Naive B cell (primary cell): ENCODE measurements around the gene MTF1. TPM values are rescaled to one million over a fixed set of nuclear protein-coding genes. Genes with fewer than 3 reads are reported as not detected.
A peak's percentile ranks its signal among the peaks of the same experiment; 100 is the strongest.

Source experiments
- ATAC-seq, 2 donors: fragments of 150-1000 bp; cut with Tn5 transposase; 2 replicates each; pipeline ENCODE4 v1.10.0; 2021; ENCODE audit warnings: low read depth in 2 of 2, mild to moderate bottlenecking in 2 of 2, moderate library complexity in 2 of 2
- DNase-seq: peaks from one replicate; pipeline ENCODE4 v3.0.0; 2022
- H3K27ac Mint-ChIP-seq, 6 donors: one replicate each; pipeline ENCODE4 v1.8.0; 2020 to 2022; ENCODE audit warnings: mild to moderate bottlenecking in 6 of 6, mixed read lengths in 6 of 6, moderate library complexity in 5 of 6, inconsistent platforms in 2 of 6
- H3K27me3 Mint-ChIP-seq, 3 donors: one replicate each; pipeline ENCODE4 v1.8.0; 2021 to 2022; ENCODE audit warnings: mixed read lengths in 3 of 3, mild to moderate bottlenecking in 1 of 3
- H3K36me3 Mint-ChIP-seq, 2 donors: one replicate each; pipeline ENCODE4 v1.8.0; 2020 to 2022; ENCODE audit warnings: mixed read lengths in 2 of 2, inconsistent platforms in 1 of 2, mild to moderate bottlenecking in 1 of 2
- H3K4me1 Mint-ChIP-seq, 3 donors: one replicate each; pipeline ENCODE4 v1.8.0; 2020 to 2022; ENCODE audit warnings: mixed read lengths in 3 of 3, inconsistent platforms in 1 of 3, mild to moderate bottlenecking in 1 of 3, moderate library complexity in 1 of 3
- H3K4me3 Mint-ChIP-seq, 8 donors: one replicate each; pipeline ENCODE4 v1.8.0; 2020 to 2022; ENCODE audit warnings: mild to moderate bottlenecking in 8 of 8, mixed read lengths in 8 of 8, moderate library complexity in 8 of 8, inconsistent platforms in 2 of 8
- H3K9me3 Mint-ChIP-seq, 7 donors: one replicate each; pipeline ENCODE4 v1.8.0; 2020 to 2022; ENCODE audit warnings: mixed read lengths in 7 of 7, mild to moderate bottlenecking in 5 of 7, inconsistent platforms in 2 of 7, moderate library complexity in 1 of 7
- polyA plus RNA-seq, 6 donors: library from polyadenylated mRNA; unstranded; fragments of 300-500 nt; fragmentation: Illumina TruSeq; gene quantifications; one replicate each; pipeline ENCODE4 v1.2.3, GENCODE V29; 2021; ENCODE audit warnings: low read depth in 6 of 6

Gene MTF1
- polyA plus RNA-seq, 6 donors from 2014 or later = 8.7 to 29.9 (median 25.2) TPM

DNA sequence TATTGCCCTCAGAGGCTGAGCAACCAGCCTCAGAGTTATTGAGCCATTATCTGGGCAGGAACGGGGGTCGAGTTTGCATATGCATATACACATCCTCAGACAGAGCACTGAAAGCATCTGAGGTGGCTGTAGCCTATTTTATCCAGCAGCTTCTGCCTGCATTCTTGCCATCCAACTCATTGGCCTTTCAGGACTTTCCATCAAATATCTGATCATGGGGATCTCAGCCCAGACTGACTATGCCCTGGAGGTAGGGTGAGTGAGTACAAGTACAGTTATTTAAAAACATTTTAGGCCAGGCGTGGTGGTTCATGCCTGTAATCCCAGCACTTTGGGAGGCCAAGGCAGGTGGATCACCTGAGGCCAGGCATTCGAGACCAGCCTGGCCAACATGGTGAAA is 1.8 kb upstream of the MTF1 start:
- H3K27me3 Mint-ChIP-seq = no peaks in the 10 kb centered on the region
- H3K36me3 Mint-ChIP-seq = peaks cover 8% of the 10 kb centered on the region in 2 donors
- peak overlapping the region in 2 of 8 donors; percentile 51 to 94 for H3K4me3 Mint-ChIP-seq
- ATAC-seq (no peak), DNase-seq (no peak)
- H3K4me1 Mint-ChIP-seq = peaks cover 21 to 34% (median 24%) of the 10 kb centered on the region in 3 donors
- no peaks in the 10 kb centered on the region for H3K9me3 Mint-ChIP-seq
- H3K27ac Mint-ChIP-seq = no peak overlapping the region

DNA sequence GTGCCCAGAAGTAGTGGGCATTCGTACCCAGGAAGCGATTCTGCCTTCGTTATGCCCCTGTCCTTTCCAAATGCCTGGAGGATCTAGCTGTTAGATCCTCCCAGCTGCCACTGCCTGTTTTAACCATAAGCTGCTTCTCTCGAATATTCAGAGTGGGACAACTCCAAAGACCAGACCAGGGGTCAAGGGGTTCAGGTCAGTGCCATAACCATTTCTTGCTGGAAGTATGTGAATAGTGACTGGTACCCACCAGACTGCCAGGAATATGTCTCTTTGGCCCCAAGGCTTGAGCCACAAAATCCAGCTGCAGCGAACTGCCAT is 914 bp upstream of the MTF1 start:
- H3K27me3 Mint-ChIP-seq = no peaks in the 10 kb centered on the region
- ATAC-seq = no peak
- no peak for DNase-seq
- H3K4me3 Mint-ChIP-seq = peak overlapping the region; percentile 93 to 100 (median 98)
- H3K4me1 Mint-ChIP-seq = peaks cover 23 to 38% (median 23%) of the 10 kb centered on the region in 3 donors
- peak overlapping the region in 4 of 6 donors; percentile 90 to 99 (median 98) for H3K27ac Mint-ChIP-seq
- H3K36me3 Mint-ChIP-seq = peaks cover 5 to 6% of the 10 kb centered on the region in 2 donors
- H3K9me3 Mint-ChIP-seq = no peaks in the 10 kb centered on the region

DNA sequence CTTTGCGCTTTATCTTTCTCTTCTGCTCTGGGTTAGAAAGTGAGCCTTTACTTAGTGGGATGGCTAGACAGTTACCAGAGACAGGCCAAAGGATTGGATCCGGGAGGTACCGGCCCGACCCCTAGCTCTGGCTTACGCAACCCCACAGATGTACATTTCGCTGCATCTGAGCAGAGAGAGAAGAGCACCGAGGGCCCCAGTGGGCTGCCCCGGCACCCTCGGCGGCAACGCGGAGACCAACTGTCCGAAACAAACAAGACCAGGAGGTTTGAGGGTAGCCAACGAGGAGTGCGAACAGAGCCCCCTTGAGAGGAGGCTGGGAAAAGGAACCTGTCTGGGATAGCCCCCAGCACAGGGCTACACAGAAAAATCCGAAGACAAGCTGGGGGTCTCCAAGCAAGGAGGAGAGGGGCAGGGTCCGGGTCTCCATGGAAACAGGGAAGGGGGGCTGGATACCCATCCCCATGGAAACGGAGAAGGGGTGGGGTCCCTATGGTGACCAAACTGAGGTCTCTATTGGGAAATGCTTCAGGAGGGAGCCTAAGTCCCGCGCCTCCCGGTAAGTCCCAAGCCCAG is 373 bp downstream of the MTF1 start:
- H3K4me1 Mint-ChIP-seq = peaks cover 29 to 44% (median 34%) of the 10 kb centered on the region in 3 donors
- H3K27me3 Mint-ChIP-seq = no peaks in the 10 kb centered on the region
- H3K9me3 Mint-ChIP-seq = no peaks in the 10 kb centered on the region
- DNase-seq = no peak
- H3K36me3 Mint-ChIP-seq = peaks cover 0 to 3% of the 10 kb centered on the region in 2 donors
- peak overlapping the region; percentile 93 to 100 (median 98) for H3K4me3 Mint-ChIP-seq
- ATAC-seq = no peak
- H3K27ac Mint-ChIP-seq = peak overlapping the region; percentile 90 to 99 (median 98)

DNA sequence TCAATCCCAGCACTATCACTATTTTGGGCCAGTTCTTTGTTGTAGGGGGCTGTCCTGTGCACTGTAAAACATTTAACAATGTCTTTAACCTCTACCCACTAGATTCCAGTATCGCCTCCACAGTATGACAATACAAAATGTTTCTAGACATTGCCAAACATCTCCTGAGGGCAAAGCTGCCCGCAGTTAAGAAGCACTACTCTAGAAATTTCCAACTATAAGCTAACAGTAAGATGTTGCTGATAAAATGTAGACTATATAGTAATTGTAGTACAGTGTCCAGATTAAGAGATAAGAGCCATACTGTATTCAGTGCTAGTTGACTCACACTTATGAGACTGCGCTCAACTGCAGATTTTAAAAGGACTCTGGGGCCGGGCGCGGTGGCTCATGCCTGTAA is 5.0 kb downstream of the MTF1 start:
- Mint-ChIP-seq H3K36me3 (peaks cover 0 to 3% of the 10 kb centered on the region in 2 donors), H3K4me3 (no peak overlapping the region), H3K27me3 (no peaks in the 10 kb centered on the region), H3K9me3 (no peaks in the 10 kb centered on the region), H3K27ac (peak overlapping the region in 2 of 6 donors; percentile 19 to 50), H3K4me1 (peaks cover 27 to 38% (median 28%) of the 10 kb centered on the region in 3 donors)
- ATAC-seq (no peak), DNase-seq (no peak)

DNA sequence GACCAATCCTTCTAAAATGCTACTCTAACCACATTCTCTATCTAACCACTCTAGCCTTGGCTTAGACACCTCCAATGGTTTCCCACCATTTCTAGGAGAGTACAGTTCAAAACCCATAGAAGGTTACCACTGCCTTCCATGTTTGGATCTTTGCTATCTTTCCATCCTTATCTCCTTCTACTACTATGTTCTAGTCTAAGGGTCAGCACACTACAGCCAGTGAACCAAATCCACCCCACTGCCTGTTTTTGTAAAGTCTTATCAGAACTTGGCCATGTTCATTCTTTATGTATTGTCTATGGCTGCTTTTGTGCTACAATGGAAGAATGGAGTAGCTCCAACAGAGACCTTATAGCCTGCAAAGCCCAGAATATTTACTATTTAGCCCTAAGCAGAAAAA is 6.2 kb downstream of the MTF1 start:
- Mint-ChIP-seq H3K36me3 (peaks cover 0 to 3% of the 10 kb centered on the region in 2 donors), H3K9me3 (no peaks in the 10 kb centered on the region), H3K4me3 (peak overlapping the region in 4 of 8 donors; percentile 3 to 47 (median 34)), H3K27ac (peak overlapping the region in 4 of 6 donors; percentile 18 to 99 (median 86)), H3K4me1 (peaks cover 20 to 29% (median 21%) of the 10 kb centered on the region in 3 donors), H3K27me3 (no peaks in the 10 kb centered on the region)
- DNase-seq = no peak
- no peak for ATAC-seq

DNA sequence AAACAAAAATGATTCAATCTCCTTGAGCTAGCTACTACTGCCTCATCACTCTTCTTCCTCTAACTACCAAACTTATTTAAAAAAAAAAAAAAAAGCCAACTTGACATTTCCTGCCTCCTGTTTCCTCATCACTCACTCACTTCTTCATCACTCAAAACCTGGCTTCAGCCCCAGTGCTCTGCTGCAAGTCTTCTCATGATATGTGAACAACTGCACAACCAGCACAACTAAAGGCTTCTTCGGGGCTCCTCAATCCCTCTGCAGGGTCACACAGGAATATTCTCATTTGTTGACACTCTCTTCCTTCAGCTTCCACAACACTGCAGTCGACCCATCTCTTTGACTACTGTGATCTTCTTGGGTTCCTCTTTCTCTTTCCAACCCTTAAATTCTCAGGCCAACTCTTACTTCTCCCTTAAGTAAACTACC is 7.6 kb downstream of the MTF1 start:
- ATAC-seq (peak; percentile 77 to 79), DNase-seq (peak; percentile 20)
- H3K4me1 Mint-ChIP-seq = peaks cover 19 to 23% (median 22%) of the 10 kb centered on the region in 3 donors

GRCh38 chr1:37851262-37851661 is 8.1 kb downstream of the MTF1 start:
- DNase-seq (no peak), ATAC-seq (no peak)
- no peak overlapping the region for H3K4me3 Mint-ChIP-seq
- H3K4me1 Mint-ChIP-seq = peaks cover 25 to 27% (median 26%) of the 10 kb centered on the region in 3 donors
- H3K9me3 Mint-ChIP-seq = no peaks in the 10 kb centered on the region
- no peaks in the 10 kb centered on the region for H3K27me3 Mint-ChIP-seq
- H3K36me3 Mint-ChIP-seq = no peaks in the 10 kb centered on the region
- H3K27ac Mint-ChIP-seq = no peak overlapping the region

More for the DNA sequence above, 7.6 kb downstream of the MTF1 start:
- Mint-ChIP-seq H3K9me3 (no peaks in the 10 kb centered on the region), H3K27ac (no peak overlapping the region), H3K27me3 (no peaks in the 10 kb centered on the region), H3K4me3 (no peak overlapping the region), H3K36me3 (no peaks in the 10 kb centered on the region)

- Mint-ChIP-seq H3K9me3 (no peaks in the 10 kb centered on the region), H3K36me3 (no peaks in the 10 kb centered on the region), H3K4me3 (no peak overlapping the region), H3K27ac (no peak overlapping the region), H3K27me3 (no peaks in the 10 kb centered on the region), H3K4me1 (peaks cover 32% of the 10 kb centered on the region in 3 donors)
- DNase-seq (no peak), ATAC-seq (no peak)
These were observed 8.9 kb downstream of the MTF1 start for GRCh38 chr1:37850352-37850955.

- no peaks in the 10 kb centered on the region for H3K36me3 Mint-ChIP-seq
- no peaks in the 10 kb centered on the region for H3K27me3 Mint-ChIP-seq
- DNase-seq (no peak), ATAC-seq (no peak)
- H3K27ac Mint-ChIP-seq = peak overlapping the region in 3 of 6 donors; percentile 15 to 69 (median 43)
- peak overlapping the region in 1 of 8 donors; percentile 30 for H3K4me3 Mint-ChIP-seq
- H3K4me1 Mint-ChIP-seq = peaks cover 30 to 31% (median 31%) of the 10 kb centered on the region in 3 donors
- H3K9me3 Mint-ChIP-seq = no peaks in the 10 kb centered on the region
These were observed 9.9 kb downstream of the MTF1 start for GRCh38 chr1:37849480-37849879.

DNA sequence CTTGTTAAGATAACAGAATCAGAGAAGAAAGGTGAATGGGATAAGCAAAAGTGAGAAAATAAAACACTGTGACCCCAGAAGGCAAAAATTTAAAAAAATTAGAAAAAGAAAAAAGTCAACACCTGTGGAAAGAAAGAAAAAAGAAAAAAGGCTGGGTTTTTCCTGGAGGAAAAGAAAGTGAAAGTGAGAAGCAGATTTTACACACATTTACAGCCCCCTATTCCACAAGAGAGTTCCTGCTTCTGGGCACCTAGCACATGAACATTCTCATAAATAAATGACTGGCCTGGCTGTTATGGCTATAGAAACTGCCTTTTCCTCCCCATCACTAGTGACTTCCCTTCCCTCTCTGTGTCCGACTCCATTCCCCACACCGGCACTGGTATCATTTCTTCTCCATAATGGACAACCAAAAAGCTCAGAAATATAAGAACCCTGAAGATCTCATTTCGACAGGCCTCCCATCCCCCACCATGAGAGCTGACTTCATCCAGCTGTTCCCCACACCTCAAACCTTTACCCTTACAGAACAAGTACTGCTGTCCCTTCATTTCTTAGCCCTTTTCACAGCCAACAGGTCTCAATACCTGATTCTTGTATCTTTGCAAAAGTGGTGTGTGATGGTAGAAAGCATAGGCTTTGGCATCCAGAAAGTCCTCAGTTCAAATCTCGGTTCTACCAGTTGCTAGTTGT is 12.6 kb downstream of the MTF1 start:
- DNase-seq = peak; percentile 6
- peaks cover 0 to 2% (median 0%) of the 10 kb centered on the region in 7 donors for H3K9me3 Mint-ChIP-seq
- peaks cover 29 to 42% (median 33%) of the 10 kb centered on the region in 3 donors for H3K4me1 Mint-ChIP-seq
- ATAC-seq = peak; percentile 59 to 60
- H3K36me3 Mint-ChIP-seq = no peaks in the 10 kb centered on the region
- no peaks in the 10 kb centered on the region for H3K27me3 Mint-ChIP-seq
- H3K27ac Mint-ChIP-seq = peak overlapping the region; percentile 74 to 95 (median 93)
- H3K4me3 Mint-ChIP-seq = peak overlapping the region; percentile 68 to 90 (median 78)

DNA sequence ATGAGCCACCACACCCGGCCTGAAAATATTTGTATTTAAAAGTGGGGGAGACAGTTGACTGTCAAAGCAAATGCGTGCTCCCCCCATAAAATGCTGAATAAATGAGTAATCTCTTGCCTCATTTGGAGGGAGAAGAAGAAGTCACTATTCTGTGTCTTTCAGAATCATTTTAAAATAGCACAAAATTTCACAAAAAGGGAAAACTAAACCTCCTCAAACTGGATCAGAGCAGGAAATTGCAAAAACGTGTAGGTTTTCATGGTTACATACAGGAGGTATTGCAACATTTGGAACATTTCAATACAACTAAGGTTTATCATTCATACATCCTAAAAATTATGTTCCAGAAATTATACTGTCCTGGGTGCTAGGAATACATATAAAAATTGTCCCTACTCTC is 13.6 kb downstream of the MTF1 start:
- Mint-ChIP-seq H3K9me3 (peaks cover 0 to 2% (median 0%) of the 10 kb centered on the region in 7 donors), H3K27ac (peak overlapping the region in 5 of 6 donors; percentile 74 to 95 (median 93)), H3K4me3 (peak overlapping the region in 3 of 8 donors; percentile 75 to 85 (median 78)), H3K36me3 (no peaks in the 10 kb centered on the region), H3K4me1 (peaks cover 29 to 45% (median 39%) of the 10 kb centered on the region in 3 donors), H3K27me3 (no peaks in the 10 kb centered on the region)
- DNase-seq = no peak
- ATAC-seq = no peak

- H3K27ac Mint-ChIP-seq = peak overlapping the region in 4 of 6 donors; percentile 7 to 93 (median 51)
- ATAC-seq = no peak
These were observed 14.2 kb downstream of the MTF1 start for GRCh38 chr1:37845049-37845646.

DNA sequence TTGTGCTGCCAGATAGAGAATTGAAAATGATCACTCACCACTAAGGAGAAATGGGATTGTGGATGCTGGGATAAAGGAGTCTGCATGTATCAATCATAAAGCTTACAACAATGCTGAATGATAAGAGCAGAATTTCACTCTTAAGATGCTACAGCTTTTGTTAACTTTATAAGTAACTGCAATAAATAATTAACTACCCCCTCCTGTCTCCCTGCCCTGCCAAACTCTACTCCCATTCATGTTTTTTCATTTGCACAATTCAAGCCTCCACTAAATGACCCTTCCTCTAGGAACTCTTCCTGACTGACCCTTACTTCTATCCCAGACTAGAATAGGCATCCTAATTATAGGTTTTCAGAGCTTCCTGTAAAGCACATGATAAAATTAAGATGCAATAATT is 14.9 kb downstream of the MTF1 start:
- Mint-ChIP-seq H3K36me3 (no peaks in the 10 kb centered on the region), H3K4me3 (no peak overlapping the region), H3K27me3 (no peaks in the 10 kb centered on the region), H3K4me1 (peaks cover 29 to 45% (median 39%) of the 10 kb centered on the region in 3 donors), H3K9me3 (peaks cover 0 to 2% (median 0%) of the 10 kb centered on the region in 7 donors), H3K27ac (peak overlapping the region in 1 of 6 donors; percentile 33)
- DNase-seq (no peak), ATAC-seq (no peak)

More at GRCh38 chr1:37845049-37845646, 14.2 kb downstream of the MTF1 start:
- Mint-ChIP-seq H3K36me3 (no peaks in the 10 kb centered on the region), H3K4me3 (peak overlapping the region in 3 of 8 donors; percentile 22 to 45 (median 32)), H3K4me1 (peaks cover 29 to 45% (median 39%) of the 10 kb centered on the region in 3 donors), H3K27me3 (no peaks in the 10 kb centered on the region), H3K9me3 (peaks cover 0 to 2% (median 0%) of the 10 kb centered on the region in 7 donors)
- no peak for DNase-seq
